GM18505 (cell line): ENCODE data around the gene TXNRD1.
"Not testable (repeated sequence)": the region's sequence is repeated elsewhere in the genome, so short reads cannot be mapped to it uniquely, and the experiment has no call there.

ENCODE experiments used
- ATAC-seq: cut with Tn5 transposase; IDR thresholded peaks from one replicate; pipeline ENCODE4 v1.9.1; 2021; ENCODE audit not compliant: unreplicated experiment
- POLR2A ChIP-seq: IDR thresholded peaks from 4 replicates; pipeline ENCODE4 v1.6.1; 2011; ENCODE audit warnings: borderline replicate concordance; ENCODE audit not compliant: insufficient read depth, insufficient read length; ENCODE audit errors: extremely low read depth

The TXNRD1 gene

GRCh38 chr12:104286516-104287482, 71.2 kb downstream of the TXNRD1 start:
- TF ChIP-seq POLR2A, result peak; percentile 95
- ATAC-seq, result peak; percentile 77

- ATAC-seq, result peak; percentile 44
- peak; percentile 76 for TF ChIP-seq POLR2A
Measured at GRCh38 chr12:104288635-104289274, 73.2 kb downstream of the TXNRD1 start.

GRCh38 chr12:104290320-104290719, 74.7 kb downstream of the TXNRD1 start:
- no peak for ATAC-seq
- TF ChIP-seq POLR2A, result no peak

- no peak for ATAC-seq
- TF ChIP-seq POLR2A, result no peak
Measured at GRCh38 chr12:104290855-104291254, 75.3 kb downstream of the TXNRD1 start.

GRCh38 chr12:104291867-104292524, 76.4 kb downstream of the TXNRD1 start:
- TF ChIP-seq POLR2A, result no peak
- no peak for ATAC-seq

DNA sequence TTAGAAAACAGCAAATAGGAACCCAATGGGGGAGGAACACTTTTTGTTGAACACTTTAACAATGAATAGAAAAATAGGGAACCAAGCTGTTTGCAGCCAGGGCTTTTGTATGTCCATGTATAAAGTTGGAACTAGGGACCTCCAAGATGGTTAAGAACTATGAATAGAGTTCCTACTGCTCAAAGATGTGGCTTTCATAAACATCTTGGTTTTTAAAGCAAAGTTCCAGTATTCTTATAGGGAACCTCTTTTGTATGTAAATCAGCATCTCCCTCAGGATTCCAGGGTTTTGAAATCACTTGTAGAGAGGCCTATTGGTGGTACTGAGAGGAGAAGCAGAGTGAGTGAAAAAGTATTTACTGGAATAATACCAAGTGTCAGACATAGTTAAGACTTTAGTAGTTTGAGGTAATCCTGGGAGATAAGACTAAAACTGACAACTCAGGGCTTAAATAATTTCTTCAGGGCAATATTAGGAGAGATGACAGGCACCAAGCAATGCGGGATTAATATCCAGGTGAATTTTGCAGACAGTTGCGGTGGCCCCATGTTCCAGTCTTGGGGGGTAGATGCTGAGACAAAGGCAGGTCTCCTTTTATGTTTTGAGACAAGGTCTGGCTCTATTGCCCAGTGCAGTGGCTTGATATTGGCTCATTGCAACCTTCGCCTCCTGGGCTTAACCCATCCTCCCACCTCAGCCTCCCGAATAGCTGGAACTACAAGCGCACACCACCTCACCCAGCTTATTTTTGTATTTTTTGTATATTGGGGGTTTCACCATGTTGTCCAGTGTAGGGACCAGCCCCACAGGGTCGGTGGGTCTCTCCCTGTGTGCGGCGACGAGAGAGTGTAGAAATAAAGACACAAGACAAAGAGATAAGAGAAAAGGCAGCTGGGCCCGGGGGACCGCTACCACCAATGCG, 77.6 kb downstream of the TXNRD1 start:
- no peak for TF ChIP-seq POLR2A
- no peak for ATAC-seq

GRCh38 chr12:104294158-104294859, 78.7 kb downstream of the TXNRD1 start:
- ATAC-seq, result not testable (repeated sequence)

GRCh38 chr12:104294927-104295668, 79.5 kb downstream of the TXNRD1 start:
- no peak for ATAC-seq
- no peak for TF ChIP-seq POLR2A

GRCh38 chr12:104295954-104296353, 80.4 kb downstream of the TXNRD1 start:
- ATAC-seq, result no peak

DNA sequence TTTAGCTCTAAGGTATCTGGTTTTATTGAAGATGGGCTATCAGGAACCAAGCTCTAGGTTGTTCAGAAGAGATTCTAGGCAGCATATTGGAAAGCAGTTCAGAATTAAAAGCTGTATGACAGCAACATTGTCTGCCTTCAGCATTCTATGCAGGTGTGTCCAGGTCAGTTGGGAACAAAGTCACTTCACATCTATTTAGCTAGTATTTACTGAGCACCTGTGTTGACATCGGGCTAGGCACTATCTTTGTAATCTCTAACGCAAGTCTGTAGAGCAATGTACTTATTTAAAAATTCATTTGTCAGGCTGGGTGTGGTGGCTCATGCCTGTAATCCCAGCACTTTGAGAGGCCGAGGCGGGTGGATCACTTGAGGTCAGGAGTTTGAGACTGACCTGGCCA, 81.1 kb downstream of the TXNRD1 start:
- no peak for TF ChIP-seq POLR2A

More at GRCh38 chr12:104295954-104296353, 80.4 kb downstream of the TXNRD1 start:
- TF ChIP-seq POLR2A, result no peak

DNA sequence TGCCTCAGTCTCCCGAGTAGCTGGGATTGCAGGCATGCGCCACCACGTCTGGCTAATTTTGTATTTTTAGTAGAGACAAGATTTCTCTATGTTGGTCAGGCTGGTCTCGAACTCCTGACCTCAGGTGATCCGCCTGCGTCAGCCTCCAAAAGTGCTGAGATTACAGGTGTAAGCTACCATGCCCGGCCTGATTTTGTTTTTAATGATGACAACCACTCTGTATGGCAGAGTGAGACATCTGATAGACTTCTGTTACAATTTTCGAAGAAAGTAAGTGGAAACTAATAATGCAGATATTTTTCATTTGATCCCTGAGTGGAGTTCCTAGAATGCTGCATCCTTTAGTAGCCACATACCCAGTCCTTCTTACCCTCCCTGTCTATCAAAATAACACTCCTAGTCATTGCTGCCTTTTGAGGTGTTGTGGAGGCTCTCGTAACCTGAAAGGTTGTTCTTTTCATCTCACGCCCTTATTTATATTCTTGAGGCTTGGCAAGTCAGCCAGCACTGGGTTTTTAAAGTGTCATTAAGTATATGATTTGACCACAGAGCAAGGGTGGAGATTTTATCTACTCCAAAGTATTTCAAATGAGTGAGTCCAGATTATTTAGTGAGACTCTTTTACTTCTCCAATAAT, 82.0 kb downstream of the TXNRD1 start:
- ATAC-seq, result no peak

More for the DNA sequence above, 81.1 kb downstream of the TXNRD1 start:
- no peak for ATAC-seq

GRCh38 chr12:104299842-104300481, 84.4 kb downstream of the TXNRD1 start:
- no peak for TF ChIP-seq POLR2A
- ATAC-seq, result no peak

More for the DNA sequence above, 82.0 kb downstream of the TXNRD1 start:
- no peak for TF ChIP-seq POLR2A
